Cardiac fibroblast (primary cell): ENCODE data around the gene FGF12.

Experiments used
- DNase-seq, 2 donors: peaks; one replicate each; pipeline versions ENCODE4 v3.0.0 to v3.0.0-alpha.2; 2010; ENCODE audit warnings: low read depth in 2 of 2
- H3K4me3 ChIP-seq, 2 donors: replicated peaks in 1 of 2; 1 replicate in 1 of 2; 2 replicates in 1 of 2; pipeline ENCODE4 v1.5.1; 2011; ENCODE audit warnings: low read depth in 2 of 2, low read length in 2 of 2, mild to moderate bottlenecking in 2 of 2, moderate library complexity in 1 of 2
- CTCF ChIP-seq: IDR thresholded peaks from one replicate; pipeline ENCODE4 v1.5.1; 2011; ENCODE audit warnings: low read depth, mild to moderate bottlenecking, low read length, inconsistent platforms

Gene FGF12

GRCh38 chr3:192156382-192156781, 571.0 kb downstream of the FGF12 start:
- H3K4me3 ChIP-seq: no peak overlapping the region
- TF ChIP-seq CTCF: no peak
- DNase-seq: no peak

GRCh38 chr3:192155194-192155593, 572.1 kb downstream of the FGF12 start:
- TF ChIP-seq CTCF: no peak
- H3K4me3 ChIP-seq: no peak overlapping the region
- no peak for DNase-seq

- peak in 1 of 2 donors; percentile 19 for DNase-seq
- H3K4me3 ChIP-seq: no peak overlapping the region
- TF ChIP-seq CTCF: no peak
These were observed 594.1 kb downstream of the FGF12 start for GRCh38 chr3:192133271-192133670.

GRCh38 chr3:192130534-192131132, 596.7 kb downstream of the FGF12 start:
- peak; percentile 44 to 60 for DNase-seq
- TF ChIP-seq CTCF: peak; percentile 59
- H3K4me3 ChIP-seq: no peak overlapping the region

GRCh38 chr3:192129586-192129985, 597.8 kb downstream of the FGF12 start:
- no peak overlapping the region for H3K4me3 ChIP-seq
- DNase-seq: no peak
- TF ChIP-seq CTCF: no peak

GRCh38 chr3:192128922-192129321, 598.4 kb downstream of the FGF12 start:
- no peak for TF ChIP-seq CTCF
- no peak overlapping the region for H3K4me3 ChIP-seq
- no peak for DNase-seq

- TF ChIP-seq CTCF: no peak
- no peak overlapping the region for H3K4me3 ChIP-seq
- no peak for DNase-seq
These were observed 599.3 kb downstream of the FGF12 start for GRCh38 chr3:192128060-192128459.
